Suppressor macrophage treated with lipopolysaccharide for 1 hour (primary cell): ENCODE data around the gene IFRD2.
"Not testable (repeated sequence)": the region's sequence is repeated elsewhere in the genome, so short reads cannot be mapped to it uniquely, and the experiment has no call there.

Experiments
- DNase-seq, 3 donors: peaks; one replicate each; pipeline ENCODE4 v3.0.0-alpha.2; 2020 to 2022

IFRD2 gene

GRCh38 chr3:50300681-50301254 is 8.5 kb upstream of the IFRD2 start:
- no peak for DNase-seq

- peak; percentile 78 to 85 (median 84) for DNase-seq
These were observed 7.9 kb upstream of the IFRD2 start for GRCh38 chr3:50299929-50300680.

GRCh38 chr3:50299638-50299928 is 7.4 kb upstream of the IFRD2 start:
- no peak for DNase-seq

GRCh38 chr3:50298836-50299637 is 6.8 kb upstream of the IFRD2 start, which contains the start of the genes HYAL3 and NAA80:
Gene HYAL3, minus strand, starts transcription at chr3:50299405. Its CDS starts 3,803 bp downstream, at chr3:50295602.
Gene NAA80, minus strand, starts transcription at chr3:50299405. Its CDS starts 1,942 bp downstream, at chr3:50297463.
- DNase-seq = peak; percentile 99 to 100 (median 100)

GRCh38 chr3:50297896-50298725 is 5.9 kb upstream of the IFRD2 start:
- DNase-seq = peak in 1 of 3 donors; percentile 35

- DNase-seq = no peak
These were observed 5.2 kb upstream of the IFRD2 start for GRCh38 chr3:50297384-50297775.

GRCh38 chr3:50296721-50297383 is 4.6 kb upstream of the IFRD2 start:
- no peak for DNase-seq

- no peak for DNase-seq
These were observed 3.6 kb upstream of the IFRD2 start for GRCh38 chr3:50295553-50296431.

GRCh38 chr3:50294492-50295403 is 2.5 kb upstream of the IFRD2 start:
- DNase-seq = no peak

- DNase-seq = no peak
These were observed 1.9 kb upstream of the IFRD2 start for GRCh38 chr3:50294089-50294488.

- no peak for DNase-seq
These were observed 1.0 kb upstream of the IFRD2 start for GRCh38 chr3:50293079-50293801.

- DNase-seq = no peak
These were observed 2.0 kb downstream of the IFRD2 start for GRCh38 chr3:50290161-50290641.

- DNase-seq = no peak
These were observed 3.1 kb downstream of the IFRD2 start for GRCh38 chr3:50289130-50289529.

- DNase-seq = no peak
These were observed 3.7 kb downstream of the IFRD2 start for GRCh38 chr3:50288387-50289007.

- no peak for DNase-seq
These were observed 5.0 kb downstream of the IFRD2 start for GRCh38 chr3:50287262-50287661.

GRCh38 chr3:50286322-50287227 is 5.7 kb downstream of the IFRD2 start:
- DNase-seq = no peak

- not testable (repeated sequence) for DNase-seq
These were observed 8.1 kb downstream of the IFRD2 start for GRCh38 chr3:50284121-50284520.
